Fibroblast of mammary gland (primary cell): Measurements from ENCODE around the gene RAN.

Experiments used
- DNase-seq: peaks from one replicate; pipeline ENCODE4 v3.0.0-alpha.2; 2010; ENCODE audit warnings: low read depth
- H3K4me3 ChIP-seq: 2 replicates; pipeline ENCODE4 v1.5.1; 2011; ENCODE audit warnings: low read depth, mild to moderate bottlenecking, low read length, moderate library complexity; ENCODE audit not compliant: control insufficient read depth
- TF ChIP-seq, protein P1 (sequence below): conservative IDR thresholded peaks from 2 replicates; pipeline ENCODE4 v1.5.1; 2011; ENCODE audit warnings: low read depth, low read length, inconsistent platforms; ENCODE audit not compliant: control insufficient read depth, insufficient read depth

Gene RAN

DNA sequence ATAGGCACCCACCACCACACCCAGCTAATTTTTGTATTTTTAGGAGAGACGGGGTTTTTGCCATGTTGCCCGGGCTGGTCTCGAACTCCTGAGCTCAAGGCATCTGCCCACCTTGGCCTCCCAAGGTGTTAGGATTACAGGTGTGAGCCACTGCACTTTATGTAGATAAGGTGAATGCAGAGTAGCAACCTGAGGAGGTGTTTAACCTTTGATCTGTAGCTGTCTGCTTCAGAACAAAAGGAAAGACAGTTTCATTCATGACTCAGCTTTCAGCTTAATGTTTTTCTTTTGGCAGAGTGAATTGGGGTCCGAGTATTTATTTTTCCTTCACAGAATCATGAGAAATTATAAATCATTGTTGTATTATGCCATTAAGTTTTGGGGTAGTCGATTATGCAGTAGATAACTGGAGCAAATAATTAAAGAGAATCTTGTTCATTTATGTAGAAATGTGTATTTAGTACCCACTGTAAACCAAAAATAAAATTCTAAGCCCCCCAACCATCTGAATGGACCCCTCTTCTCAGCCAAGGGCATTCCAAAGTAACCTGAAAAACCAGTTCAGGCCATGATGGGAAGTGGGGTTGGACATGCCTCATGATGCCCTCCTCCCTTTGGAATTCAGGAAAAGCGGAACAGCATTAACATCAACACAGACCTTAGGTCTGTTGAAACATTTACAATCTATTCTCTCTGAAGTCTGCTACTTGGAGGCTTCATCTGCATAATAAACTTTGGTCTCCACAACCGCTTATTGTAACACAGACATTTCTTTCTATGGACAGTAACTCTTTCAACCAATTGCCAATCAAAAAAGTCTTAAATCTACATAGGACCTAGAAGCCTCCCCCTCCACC, 22.1 kb upstream of the RAN start:
- DNase-seq: no peak
- TF ChIP-seq, protein P1, sequence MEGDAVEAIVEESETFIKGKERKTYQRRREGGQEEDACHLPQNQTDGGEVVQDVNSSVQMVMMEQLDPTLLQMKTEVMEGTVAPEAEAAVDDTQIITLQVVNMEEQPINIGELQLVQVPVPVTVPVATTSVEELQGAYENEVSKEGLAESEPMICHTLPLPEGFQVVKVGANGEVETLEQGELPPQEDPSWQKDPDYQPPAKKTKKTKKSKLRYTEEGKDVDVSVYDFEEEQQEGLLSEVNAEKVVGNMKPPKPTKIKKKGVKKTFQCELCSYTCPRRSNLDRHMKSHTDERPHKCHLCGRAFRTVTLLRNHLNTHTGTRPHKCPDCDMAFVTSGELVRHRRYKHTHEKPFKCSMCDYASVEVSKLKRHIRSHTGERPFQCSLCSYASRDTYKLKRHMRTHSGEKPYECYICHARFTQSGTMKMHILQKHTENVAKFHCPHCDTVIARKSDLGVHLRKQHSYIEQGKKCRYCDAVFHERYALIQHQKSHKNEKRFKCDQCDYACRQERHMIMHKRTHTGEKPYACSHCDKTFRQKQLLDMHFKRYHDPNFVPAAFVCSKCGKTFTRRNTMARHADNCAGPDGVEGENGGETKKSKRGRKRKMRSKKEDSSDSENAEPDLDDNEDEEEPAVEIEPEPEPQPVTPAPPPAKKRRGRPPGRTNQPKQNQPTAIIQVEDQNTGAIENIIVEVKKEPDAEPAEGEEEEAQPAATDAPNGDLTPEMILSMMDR: no peak

DNA sequence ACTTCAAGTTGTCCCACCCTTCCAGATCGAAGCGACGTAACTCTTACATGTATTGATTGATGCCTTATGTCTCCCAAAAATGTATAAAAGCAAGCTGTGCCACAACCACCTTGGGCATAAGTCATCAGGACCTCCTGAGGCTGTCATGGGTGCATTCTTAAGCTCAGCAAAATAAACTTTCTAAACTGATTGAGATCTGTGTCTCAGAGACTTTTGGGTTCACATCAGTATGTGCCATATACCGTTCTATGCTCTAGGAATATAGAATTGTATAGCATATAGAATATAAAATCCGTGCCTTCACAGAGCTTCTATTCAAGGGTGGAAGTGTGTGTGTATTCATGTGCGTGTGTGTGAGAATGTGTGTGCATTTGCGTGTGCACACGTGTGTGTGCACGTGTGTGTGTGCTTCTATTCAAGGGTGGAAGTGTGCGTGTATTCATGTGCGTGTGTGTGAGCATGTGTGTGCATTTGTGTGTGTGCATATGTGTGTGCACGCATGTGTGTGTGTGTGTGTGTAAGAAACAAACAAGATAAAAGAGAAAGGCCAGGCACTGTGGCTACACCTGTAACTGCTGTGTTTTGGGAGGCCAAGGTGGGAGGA, 21.3 kb upstream of the RAN start:
- TF ChIP-seq, protein P1: no peak
- DNase-seq: no peak
- no peak overlapping the region for H3K4me3 ChIP-seq

More for the DNA sequence above, 22.1 kb upstream of the RAN start:
- H3K4me3 ChIP-seq: no peak overlapping the region

DNA sequence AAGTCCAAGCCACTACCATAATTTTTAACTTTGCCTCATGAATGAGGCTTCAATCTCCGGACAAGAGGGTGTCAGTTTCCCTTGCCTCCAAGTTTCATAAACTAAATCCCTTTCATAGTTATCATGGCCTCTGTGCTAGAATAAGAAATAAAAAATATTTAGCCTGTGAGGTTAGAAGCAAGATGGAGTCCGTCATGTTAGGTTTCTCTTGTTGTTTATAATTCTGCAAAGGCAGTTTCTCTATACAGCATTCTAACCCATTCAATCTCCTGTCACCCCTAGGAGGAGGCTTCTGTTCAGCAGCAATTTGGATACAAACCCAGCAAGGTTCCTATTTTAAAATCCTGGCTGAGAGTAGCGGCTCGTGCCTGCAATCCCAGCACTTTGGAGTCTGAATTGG, 15.8 kb upstream of the RAN start:
- TF ChIP-seq, protein P1: no peak
- no peak for DNase-seq
- H3K4me3 ChIP-seq: no peak overlapping the region

DNA sequence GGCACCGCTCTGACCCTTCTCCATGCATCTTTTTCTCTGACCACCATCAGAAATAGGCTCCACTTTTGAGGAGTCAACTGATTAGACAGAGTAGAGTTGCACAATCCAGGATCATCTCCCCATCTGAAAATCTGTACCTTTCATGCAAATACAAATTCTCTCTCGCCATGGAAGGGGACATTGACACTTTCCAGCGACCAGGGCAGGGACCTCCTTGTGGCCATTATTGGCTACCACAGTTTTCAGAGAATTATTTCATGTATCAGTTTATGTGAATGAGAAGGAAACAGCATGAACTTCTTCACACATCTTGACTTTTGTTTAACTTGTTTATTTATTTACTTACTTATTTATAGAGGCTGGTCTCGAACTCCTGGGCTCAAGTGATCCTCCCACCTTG, 13.8 kb upstream of the RAN start:
- TF ChIP-seq, protein P1: no peak
- DNase-seq: no peak
- H3K4me3 ChIP-seq: no peak overlapping the region

GRCh38 chr12:130859161-130859560, 12.7 kb upstream of the RAN start:
- H3K4me3 ChIP-seq: no peak overlapping the region
- no peak for DNase-seq

DNA sequence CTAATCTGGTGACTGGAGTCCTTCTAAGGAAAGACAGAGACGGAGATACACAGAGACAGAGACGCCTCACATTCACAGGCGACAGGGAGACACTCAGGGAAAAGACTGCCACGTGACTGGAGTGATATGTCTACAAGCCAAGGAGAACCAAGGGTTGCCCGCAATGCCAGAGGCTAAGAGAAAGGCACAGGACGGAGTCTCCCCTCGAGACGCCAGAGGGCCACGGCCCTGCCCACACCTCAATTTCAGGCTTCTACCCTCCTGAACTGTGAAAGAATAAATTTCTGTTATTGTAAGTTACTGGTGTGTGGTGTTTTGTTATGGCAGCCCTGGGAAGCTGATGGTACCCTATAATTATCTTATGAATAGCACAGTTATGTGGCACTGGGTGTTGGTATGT, 11.6 kb upstream of the RAN start:
- DNase-seq: no peak
- TF ChIP-seq, protein P1: no peak
- H3K4me3 ChIP-seq: no peak overlapping the region

More at GRCh38 chr12:130859161-130859560, 12.7 kb upstream of the RAN start:
- TF ChIP-seq, protein P1: no peak
